ENCODE data around the gene RTKN. TPM values are rescaled to one million over a fixed set of nuclear protein-coding genes. Genes with fewer than 3 reads are reported as not detected.
"Not testable (repeated sequence)": the region's sequence is repeated elsewhere in the genome, so short reads cannot be mapped to it uniquely, and the experiment has no call there.

The RTKN gene
- total RNA-seq, 3 donors from 2014 or later: 49.2 to 60.7 (median 49.7) TPM

- H3K36me3 ChIP-seq (ENCODE audit: low read depth): no peaks in the 10 kb centered on the region
- peaks cover 22% of the 10 kb centered on the region for H3K4me1 ChIP-seq (ENCODE audit: low read depth)
- intact Hi-C loops (cut with DNase I, micrococcal nuclease): no loop called here
- no peaks in the 10 kb centered on the region for H3K9me3 ChIP-seq
- DNase-seq (no peak), ATAC-seq (no peak)
- H3K4me3 ChIP-seq: no peak overlapping the region
- TF ChIP-seq CTCF (IDR thresholded peaks at IDR 0.05): no peak
Measured at GRCh38 chr2:74462054-74462785, 20.5 kb upstream of the RTKN start.

GRCh38 chr2:74461187-74462053, 19.7 kb upstream of the RTKN start:
- no peaks in the 10 kb centered on the region for H3K9me3 ChIP-seq
- DNase-seq (no peak), ATAC-seq (no peak)
- TF ChIP-seq CTCF (IDR thresholded peaks at IDR 0.05): no peak
- intact Hi-C loops (cut with DNase I, micrococcal nuclease): no loop called here
- H3K36me3 ChIP-seq (ENCODE audit: low read depth): no peaks in the 10 kb centered on the region
- H3K4me1 ChIP-seq (ENCODE audit: low read depth): peaks cover 29% of the 10 kb centered on the region
- no peak overlapping the region for H3K4me3 ChIP-seq

GRCh38 chr2:74460187-74460586, 18.4 kb upstream of the RTKN start:
- DNase-seq; H3K9me3 ChIP-seq; H3K36me3 ChIP-seq (ENCODE audit: low read depth); intact Hi-C loops (cut with DNase I, micrococcal nuclease); ATAC-seq; H3K4me3 ChIP-seq: not testable (repeated sequence)
- H3K4me1 ChIP-seq (ENCODE audit: low read depth): peaks cover 35% of the 10 kb centered on the region

GRCh38 chr2:74459503-74460118, 17.9 kb upstream of the RTKN start:
- H3K4me3 ChIP-seq; H3K9me3 ChIP-seq; DNase-seq; intact Hi-C loops (cut with DNase I, micrococcal nuclease); ATAC-seq; H3K36me3 ChIP-seq (ENCODE audit: low read depth): not testable (repeated sequence)
- H3K4me1 ChIP-seq (ENCODE audit: low read depth): peaks cover 39% of the 10 kb centered on the region

GRCh38 chr2:74458938-74459363, 17.2 kb upstream of the RTKN start:
- Histone ChIP-seq H3K4me3 (no peak overlapping the region), H3K9me3 (no peaks in the 10 kb centered on the region), H3K4me1 (ENCODE audit: low read depth) (peaks cover 35% of the 10 kb centered on the region), H3K36me3 (ENCODE audit: low read depth) (no peaks in the 10 kb centered on the region)
- intact Hi-C loops (cut with DNase I, micrococcal nuclease): no loop called here
- DNase-seq (no peak), ATAC-seq (no peak)
- no peak for TF ChIP-seq CTCF (IDR thresholded peaks at IDR 0.05)

- Histone ChIP-seq H3K36me3 (ENCODE audit: low read depth) (no peaks in the 10 kb centered on the region), H3K4me3 (peak within 1 kb of the TSS; percentile 27), H3K9me3 (no peaks in the 10 kb centered on the region), H3K4me1 (ENCODE audit: low read depth) (peaks cover 32% of the 10 kb centered on the region)
- no peak for TF ChIP-seq CTCF (IDR thresholded peaks at IDR 0.05)
- DNase-seq (peak; percentile 99 to 100 (median 100)), ATAC-seq (peak; percentile 85)
- intact Hi-C loops (cut with DNase I, micrococcal nuclease): no loop called here
Measured at GRCh38 chr2:74458132-74458937, 16.6 kb upstream of the RTKN start, which contains the start of gene WBP1. TSS of gene WBP1 (plus strand) at chr2:74458438. CDS start at chr2:74458603, 165 bp downstream.

Measured in mucosa of descending colon (tissue), 3 donors.